Activated gamma-delta T cell treated with anti-CD3 and anti-CD28 coated beads, Interleukin-2, amount 50 U/mL, for 16 hours (primary cell): ENCODE measurements around the gene PCDHGC3.
"Not testable (repeated sequence)": the region's sequence is repeated elsewhere in the genome, so short reads cannot be mapped to it uniquely, and the experiment has no call there.

Experiments
- DNase-seq: peaks from one replicate; pipeline ENCODE4 v3.0.0-alpha.2; 2020; ENCODE audit warnings: low read depth

PCDHGC3 gene

GRCh38 chr5:141475625-141476131 is at the start of gene PCDHGC3:
Gene PCDHGC3 (plus strand): TSS chr5:141475966. CDS start chr5:141476117, 151 bp downstream.
- no peak for DNase-seq

- no peak for DNase-seq
Observed at GRCh38 chr5:141427783-141428426, 47.9 kb upstream of the PCDHGC3 start.

- no peak for DNase-seq
Observed at GRCh38 chr5:141430332-141431113, 45.2 kb upstream of the PCDHGC3 start, which contains the start of gene PCDHGA12. Gene PCDHGA12 (plus strand): TSS chr5:141430507. CDS start chr5:141430760, 253 bp downstream.

GRCh38 chr5:141431286-141431685 is 44.5 kb upstream of the PCDHGC3 start:
- no peak for DNase-seq

DNA sequence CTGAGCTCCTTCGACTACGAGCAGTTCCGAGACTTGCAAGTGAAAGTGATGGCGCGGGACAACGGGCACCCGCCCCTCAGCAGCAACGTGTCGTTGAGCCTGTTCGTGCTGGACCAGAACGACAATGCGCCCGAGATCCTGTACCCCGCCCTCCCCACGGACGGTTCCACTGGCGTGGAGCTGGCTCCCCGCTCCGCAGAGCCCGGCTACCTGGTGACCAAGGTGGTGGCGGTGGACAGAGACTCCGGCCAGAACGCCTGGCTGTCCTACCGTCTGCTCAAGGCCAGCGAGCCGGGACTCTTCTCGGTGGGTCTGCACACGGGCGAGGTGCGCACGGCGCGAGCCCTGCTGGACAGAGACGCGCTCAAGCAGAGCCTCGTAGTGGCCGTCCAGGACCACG is 43.5 kb upstream of the PCDHGC3 start:
- not testable (repeated sequence) for DNase-seq

DNA sequence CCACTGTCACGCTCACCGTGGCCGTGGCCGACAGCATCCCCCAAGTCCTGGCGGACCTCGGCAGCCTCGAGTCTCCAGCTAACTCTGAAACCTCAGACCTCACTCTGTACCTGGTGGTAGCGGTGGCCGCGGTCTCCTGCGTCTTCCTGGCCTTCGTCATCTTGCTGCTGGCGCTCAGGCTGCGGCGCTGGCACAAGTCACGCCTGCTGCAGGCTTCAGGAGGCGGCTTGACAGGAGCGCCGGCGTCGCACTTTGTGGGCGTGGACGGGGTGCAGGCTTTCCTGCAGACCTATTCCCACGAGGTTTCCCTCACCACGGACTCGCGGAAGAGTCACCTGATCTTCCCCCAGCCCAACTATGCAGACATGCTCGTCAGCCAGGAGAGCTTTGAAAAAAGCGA is 43.0 kb upstream of the PCDHGC3 start:
- not testable (repeated sequence) for DNase-seq

DNA sequence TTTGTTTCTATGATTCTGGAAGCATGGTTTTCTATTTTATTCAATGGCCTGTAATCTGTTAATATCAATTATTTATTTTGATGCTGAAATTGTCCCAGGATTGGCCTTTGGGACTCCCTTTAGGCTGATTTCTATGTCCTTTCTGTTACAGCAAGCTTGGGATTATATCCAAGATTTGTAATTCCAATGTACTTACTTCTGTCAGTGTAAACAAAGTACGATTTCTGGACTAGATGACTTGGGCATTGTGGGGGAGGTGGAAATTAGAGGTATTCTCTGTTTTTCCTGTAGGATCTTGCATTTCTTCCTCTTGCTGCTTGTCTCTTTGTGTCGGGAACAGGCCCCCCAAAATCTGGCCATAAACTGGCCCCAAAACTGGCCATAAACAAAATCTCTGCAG is 41.8 kb upstream of the PCDHGC3 start:
- no peak for DNase-seq

DNA sequence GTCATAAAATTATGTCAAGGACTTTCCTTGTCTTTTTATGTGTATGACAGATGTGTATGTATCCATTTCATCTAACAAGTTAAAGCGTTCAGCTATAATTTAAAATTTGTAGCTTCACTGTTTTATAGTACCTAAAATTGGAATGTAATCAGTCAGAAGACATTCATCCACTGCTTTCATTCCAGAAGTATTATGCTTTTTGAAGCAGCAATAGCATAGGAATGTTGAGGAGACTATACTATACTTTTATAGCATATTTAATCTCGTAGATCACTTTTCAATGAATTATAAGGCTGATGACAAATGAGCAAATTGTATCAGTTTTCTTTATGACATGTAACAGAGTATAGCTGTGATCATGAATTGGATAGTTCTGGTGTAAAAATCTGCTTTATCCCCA is 38.5 kb upstream of the PCDHGC3 start:
- DNase-seq, result no peak

- DNase-seq, result no peak
Observed at GRCh38 chr5:141439411-141440141, 36.2 kb upstream of the PCDHGC3 start.

DNA sequence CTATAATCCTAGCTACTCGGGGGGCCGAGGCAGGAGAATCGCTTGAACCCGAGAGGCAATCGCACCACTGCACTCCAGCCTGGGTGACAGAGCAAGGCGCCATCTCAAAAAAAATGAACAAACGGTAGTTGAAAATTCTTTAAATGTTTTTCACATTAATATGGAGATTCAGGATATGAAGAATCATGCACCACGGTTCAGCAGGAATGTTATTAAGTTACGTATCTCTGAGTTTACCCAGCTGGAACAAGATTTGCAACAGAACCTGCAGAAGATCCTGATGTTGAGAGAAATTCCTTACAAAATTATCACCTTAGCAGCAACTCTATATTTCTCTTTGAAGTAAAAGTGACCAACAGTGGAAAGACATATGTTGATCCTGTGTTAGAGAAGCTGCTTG is 35.4 kb upstream of the PCDHGC3 start:
- DNase-seq, result no peak

GRCh38 chr5:141441571-141442170 is 34.1 kb upstream of the PCDHGC3 start:
- no peak for DNase-seq

DNA sequence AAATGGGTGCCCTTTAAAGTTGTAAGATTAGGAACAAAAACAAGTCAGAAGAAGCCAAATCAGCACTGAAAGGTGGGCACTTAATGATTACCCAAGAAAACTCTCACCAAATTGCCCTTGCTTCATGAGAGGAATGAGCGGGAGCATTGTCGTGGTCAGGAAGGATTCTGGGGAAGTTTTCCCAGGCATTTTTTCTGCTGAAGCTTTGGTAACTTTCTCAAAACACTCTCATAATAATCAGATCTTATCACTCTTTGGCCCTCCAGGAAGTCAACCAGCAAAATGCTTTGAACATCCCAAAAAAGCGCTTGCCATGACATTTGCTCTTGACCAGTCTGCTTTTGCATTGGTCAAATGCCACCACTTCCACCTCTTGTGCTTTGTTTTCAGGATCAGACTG is 10.4 kb upstream of the PCDHGC3 start:
- no peak for DNase-seq

DNA sequence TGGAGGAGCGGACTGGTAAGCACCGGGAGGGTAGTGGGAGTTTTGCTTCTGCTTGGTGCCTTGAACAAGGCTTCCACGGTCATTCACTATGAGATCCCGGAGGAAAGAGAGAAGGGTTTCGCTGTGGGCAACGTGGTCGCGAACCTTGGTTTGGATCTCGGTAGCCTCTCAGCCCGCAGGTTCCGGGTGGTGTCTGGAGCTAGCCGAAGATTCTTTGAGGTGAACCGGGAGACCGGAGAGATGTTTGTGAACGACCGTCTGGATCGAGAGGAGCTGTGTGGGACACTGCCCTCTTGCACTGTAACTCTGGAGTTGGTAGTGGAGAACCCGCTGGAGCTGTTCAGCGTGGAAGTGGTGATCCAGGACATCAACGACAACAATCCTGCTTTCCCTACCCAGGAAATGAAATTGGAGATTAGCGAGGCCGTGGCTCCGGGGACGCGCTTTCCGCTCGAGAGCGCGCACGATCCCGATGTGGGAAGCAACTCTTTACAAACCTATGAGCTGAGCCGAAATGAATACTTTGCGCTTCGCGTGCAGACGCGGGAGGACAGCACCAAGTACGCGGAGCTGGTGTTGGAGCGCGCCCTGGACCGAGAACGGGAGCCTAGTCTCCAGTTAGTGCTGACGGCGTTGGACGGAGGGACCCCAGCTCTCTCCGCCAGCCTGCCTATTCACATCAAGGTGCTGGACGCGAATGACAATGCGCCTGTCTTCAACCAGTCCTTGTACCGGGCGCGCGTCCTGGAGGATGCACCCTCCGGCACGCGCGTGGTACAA is 556 bp downstream of the PCDHGC3 start:
- DNase-seq, result no peak

DNA sequence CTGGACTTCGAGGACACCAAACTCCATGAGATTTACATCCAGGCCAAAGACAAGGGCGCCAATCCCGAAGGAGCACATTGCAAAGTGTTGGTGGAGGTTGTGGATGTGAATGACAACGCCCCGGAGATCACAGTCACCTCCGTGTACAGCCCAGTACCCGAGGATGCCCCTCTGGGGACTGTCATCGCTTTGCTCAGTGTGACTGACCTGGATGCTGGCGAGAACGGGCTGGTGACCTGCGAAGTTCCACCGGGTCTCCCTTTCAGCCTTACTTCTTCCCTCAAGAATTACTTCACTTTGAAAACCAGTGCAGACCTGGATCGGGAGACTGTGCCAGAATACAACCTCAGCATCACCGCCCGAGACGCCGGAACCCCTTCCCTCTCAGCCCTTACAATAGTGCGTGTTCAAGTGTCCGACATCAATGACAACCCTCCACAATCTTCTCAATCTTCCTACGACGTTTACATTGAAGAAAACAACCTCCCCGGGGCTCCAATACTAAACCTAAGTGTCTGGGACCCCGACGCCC is 1.3 kb downstream of the PCDHGC3 start:
- DNase-seq, result no peak

DNA sequence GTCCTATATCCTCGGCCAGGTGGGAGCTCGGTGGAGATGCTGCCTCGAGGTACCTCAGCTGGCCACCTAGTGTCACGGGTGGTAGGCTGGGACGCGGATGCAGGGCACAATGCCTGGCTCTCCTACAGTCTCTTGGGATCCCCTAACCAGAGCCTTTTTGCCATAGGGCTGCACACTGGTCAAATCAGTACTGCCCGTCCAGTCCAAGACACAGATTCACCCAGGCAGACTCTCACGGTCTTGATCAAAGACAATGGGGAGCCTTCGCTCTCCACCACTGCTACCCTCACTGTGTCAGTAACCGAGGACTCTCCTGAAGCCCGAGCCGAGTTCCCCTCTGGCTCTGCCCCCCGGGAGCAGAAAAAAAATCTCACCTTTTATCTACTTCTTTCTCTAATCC is 2.0 kb downstream of the PCDHGC3 start:
- DNase-seq, result no peak

DNA sequence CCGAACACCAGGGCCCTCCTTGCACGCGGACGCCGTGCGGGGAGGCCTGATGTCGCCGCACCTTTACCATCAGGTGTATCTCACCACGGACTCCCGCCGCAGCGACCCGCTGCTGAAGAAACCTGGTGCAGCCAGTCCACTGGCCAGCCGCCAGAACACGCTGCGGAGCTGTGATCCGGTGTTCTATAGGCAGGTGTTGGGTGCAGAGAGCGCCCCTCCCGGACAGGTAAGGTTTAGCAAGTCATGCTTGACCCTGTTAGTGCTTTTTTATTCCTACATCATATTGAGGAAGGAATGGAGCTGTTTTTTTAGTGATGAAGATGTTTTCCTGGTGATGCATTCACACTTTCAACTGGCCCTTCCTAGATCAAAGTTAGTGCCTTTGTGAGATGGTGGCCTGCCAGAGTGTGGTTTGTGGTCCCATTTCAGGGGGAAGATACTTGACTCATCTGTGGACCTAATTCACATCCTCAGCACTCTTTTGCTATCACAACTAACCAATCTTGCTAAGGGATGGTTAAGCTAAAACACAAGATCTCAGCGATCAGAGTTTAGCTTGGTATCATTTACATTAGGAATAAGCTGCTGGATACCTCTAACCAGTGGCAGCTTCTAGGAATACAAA is 2.7 kb downstream of the PCDHGC3 start:
- no peak for DNase-seq

- no peak for DNase-seq
Observed at GRCh38 chr5:141479776-141480175, 4.0 kb downstream of the PCDHGC3 start.

GRCh38 chr5:141483902-141484301 is 8.1 kb downstream of the PCDHGC3 start:
- DNase-seq, result no peak

DNA sequence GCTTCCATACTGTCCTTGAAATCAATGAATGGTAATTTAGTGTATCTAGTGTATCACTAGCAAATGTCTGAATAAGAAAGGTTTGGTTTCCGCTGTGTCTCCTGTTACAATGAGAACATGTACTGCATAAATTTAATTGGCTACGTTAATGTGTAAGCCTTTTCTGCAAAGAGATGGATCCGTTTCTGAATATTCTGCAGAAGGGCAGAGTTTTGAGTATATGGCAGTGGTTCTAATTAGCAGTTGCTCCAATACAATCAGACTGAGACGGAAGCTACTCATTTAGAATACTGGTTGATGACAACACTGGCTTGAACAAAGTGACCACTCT is 8.5 kb downstream of the PCDHGC3 start:
- no peak for DNase-seq

DNA sequence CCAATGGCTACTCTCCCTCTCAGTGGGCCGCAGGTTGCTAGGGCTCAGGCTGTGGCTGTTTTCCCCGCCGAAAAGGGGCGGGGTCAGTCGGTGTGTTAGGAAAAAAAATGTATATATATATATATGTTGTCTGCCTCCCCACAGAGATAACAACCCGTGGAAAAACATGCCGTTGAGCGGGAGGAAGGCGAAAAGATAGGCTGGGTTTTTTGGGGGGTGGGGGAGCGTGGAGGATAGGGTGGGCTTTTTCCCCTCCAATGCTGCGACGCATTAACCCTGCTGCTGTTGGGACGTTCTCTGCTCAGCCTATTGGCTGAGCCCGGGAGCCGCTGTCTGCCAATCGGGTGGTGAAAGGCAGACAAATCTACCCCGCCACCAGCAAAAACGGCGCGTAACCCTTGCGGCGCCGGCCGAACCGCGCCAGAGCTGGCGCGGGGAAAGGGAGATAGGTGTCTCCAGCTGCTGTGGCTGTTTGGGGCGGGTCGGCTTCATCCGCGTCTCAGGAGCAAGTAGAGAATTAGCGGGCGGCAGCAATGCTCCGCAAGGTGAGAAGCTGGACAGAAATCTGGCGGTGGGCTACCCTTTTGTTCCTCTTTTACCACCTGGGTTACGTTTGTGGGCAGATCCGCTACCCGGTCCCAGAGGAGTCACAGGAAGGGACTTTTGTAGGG is 9.0 kb downstream of the PCDHGC3 start, which contains the start of gene PCDHGC4:
Gene PCDHGC4 (plus strand): TSS at position 390 of the 671 bp plus-strand sequence. CDS start 144 bp downstream, at position 534.
- DNase-seq, result no peak
